HEK293 (cell line): ENCODE measurements around the gene USP16.

Experiments used
- CTCF ChIP-seq: fragments of 450-650 bp; formaldehyde crosslinking; IDR thresholded peaks from 2 replicates; pipeline ENCODE4 v1.5.1; 2016; ENCODE audit warnings: missing biosample characterization, missing genetic modification characterization
- FEZF1 ChIP-seq: fragments of 450-650 bp; formaldehyde crosslinking; IDR thresholded peaks from 2 replicates; pipeline ENCODE4 v1.5.1; 2016; ENCODE audit warnings: missing biosample characterization, missing genetic modification characterization
- GLIS1 ChIP-seq: fragments of 450-650 bp; formaldehyde crosslinking; IDR thresholded peaks from 2 replicates; pipeline ENCODE4 v1.5.1; 2016; ENCODE audit warnings: missing biosample characterization, missing genetic modification characterization
- KLF1 ChIP-seq: fragments of 450-650 bp; formaldehyde crosslinking; IDR thresholded peaks from 2 replicates; pipeline ENCODE4 v1.5.1; 2016; ENCODE audit warnings: missing biosample characterization, missing genetic modification characterization
- KLF7 ChIP-seq: fragments of 450-650 bp; formaldehyde crosslinking; IDR thresholded peaks from 2 replicates; pipeline ENCODE4 v1.5.1; 2016; ENCODE audit warnings: missing biosample characterization, missing genetic modification characterization, borderline replicate concordance
- MYNN ChIP-seq: fragments of 450-650 bp; formaldehyde crosslinking; IDR thresholded peaks from 2 replicates; pipeline ENCODE4 v1.5.1; 2016; ENCODE audit warnings: missing biosample characterization, missing genetic modification characterization, borderline replicate concordance
- PRDM6 ChIP-seq: fragments of 450-650 bp; formaldehyde crosslinking; IDR thresholded peaks from 2 replicates; pipeline ENCODE4 v1.5.1; 2017; ENCODE audit warnings: missing biosample characterization, missing genetic modification characterization
- SETDB1 ChIP-seq: IDR thresholded peaks from one replicate; pipeline ENCODE4 v1.6.1; 2017; ENCODE audit warnings: mild to moderate bottlenecking, low read length, moderate library complexity, mixed read lengths; ENCODE audit not compliant: insufficient read length
- ZNF19 ChIP-seq: fragments of 450-650 bp; formaldehyde crosslinking; IDR thresholded peaks from 2 replicates; pipeline ENCODE4; 2016; ENCODE audit warnings: missing biosample characterization, missing genetic modification characterization, low read depth
- ZNF2 ChIP-seq: fragments of 450-650 bp; formaldehyde crosslinking; IDR thresholded peaks from 2 replicates; pipeline ENCODE4 v1.5.1; 2016; ENCODE audit warnings: missing biosample characterization, missing genetic modification characterization
- ZNF24 ChIP-seq: fragments of 450-650 bp; formaldehyde crosslinking; IDR thresholded peaks from 2 replicates; pipeline ENCODE4 v1.5.1; 2016; ENCODE audit warnings: missing biosample characterization, missing genetic modification characterization
- ZNF394 ChIP-seq: fragments of 450-650 bp; formaldehyde crosslinking; IDR thresholded peaks from 2 replicates; pipeline ENCODE4 v1.5.1; 2016; ENCODE audit warnings: missing biosample characterization, missing genetic modification characterization, mild to moderate bottlenecking, moderate library complexity, borderline replicate concordance
- ZNF426 ChIP-seq: fragments of 450-650 bp; formaldehyde crosslinking; IDR thresholded peaks from 2 replicates; pipeline ENCODE4 v1.5.1; 2017; ENCODE audit warnings: missing biosample characterization, missing genetic modification characterization, mild to moderate bottlenecking, inconsistent platforms, moderate library complexity
- ZNF530 ChIP-seq: fragments of 450-650 bp; formaldehyde crosslinking; IDR thresholded peaks from 2 replicates; pipeline ENCODE4 v1.5.1; 2016; ENCODE audit warnings: low read depth, missing biosample characterization, missing genetic modification characterization
- ZSCAN16 ChIP-seq: fragments of 450-650 bp; formaldehyde crosslinking; IDR thresholded peaks from 2 replicates; pipeline ENCODE4 v1.5.1; 2016; ENCODE audit warnings: missing biosample characterization, missing genetic modification characterization
- TF ChIP-seq, protein P1 (sequence below): fragments of 450-650 bp; formaldehyde crosslinking; IDR thresholded peaks from 2 replicates; pipeline ENCODE4 v1.5.1; 2016; ENCODE audit warnings: missing biosample characterization, missing genetic modification characterization
- TF ChIP-seq, protein P2 (sequence below): fragments of 450-650 bp; formaldehyde crosslinking; IDR thresholded peaks from 2 replicates; pipeline ENCODE4 v1.5.1; 2016; ENCODE audit warnings: missing biosample characterization, missing genetic modification characterization
- TF ChIP-seq, protein P3 (sequence below): fragments of 450-650 bp; formaldehyde crosslinking; IDR thresholded peaks from 2 replicates; pipeline ENCODE4 v1.5.1; 2016; ENCODE audit warnings: missing biosample characterization, missing genetic modification characterization, borderline replicate concordance
- TF ChIP-seq, protein P4 (sequence below): fragments of 450-650 bp; formaldehyde crosslinking; IDR thresholded peaks from 2 replicates; pipeline ENCODE4 v1.5.1; 2016; ENCODE audit warnings: missing biosample characterization, missing genetic modification characterization, borderline replicate concordance
- TF ChIP-seq, protein P5 (sequence below): fragments of 450-650 bp; formaldehyde crosslinking; IDR thresholded peaks from 2 replicates; pipeline ENCODE4 v1.5.1; 2017; ENCODE audit warnings: missing biosample characterization, missing genetic modification characterization

USP16 gene

DNA sequence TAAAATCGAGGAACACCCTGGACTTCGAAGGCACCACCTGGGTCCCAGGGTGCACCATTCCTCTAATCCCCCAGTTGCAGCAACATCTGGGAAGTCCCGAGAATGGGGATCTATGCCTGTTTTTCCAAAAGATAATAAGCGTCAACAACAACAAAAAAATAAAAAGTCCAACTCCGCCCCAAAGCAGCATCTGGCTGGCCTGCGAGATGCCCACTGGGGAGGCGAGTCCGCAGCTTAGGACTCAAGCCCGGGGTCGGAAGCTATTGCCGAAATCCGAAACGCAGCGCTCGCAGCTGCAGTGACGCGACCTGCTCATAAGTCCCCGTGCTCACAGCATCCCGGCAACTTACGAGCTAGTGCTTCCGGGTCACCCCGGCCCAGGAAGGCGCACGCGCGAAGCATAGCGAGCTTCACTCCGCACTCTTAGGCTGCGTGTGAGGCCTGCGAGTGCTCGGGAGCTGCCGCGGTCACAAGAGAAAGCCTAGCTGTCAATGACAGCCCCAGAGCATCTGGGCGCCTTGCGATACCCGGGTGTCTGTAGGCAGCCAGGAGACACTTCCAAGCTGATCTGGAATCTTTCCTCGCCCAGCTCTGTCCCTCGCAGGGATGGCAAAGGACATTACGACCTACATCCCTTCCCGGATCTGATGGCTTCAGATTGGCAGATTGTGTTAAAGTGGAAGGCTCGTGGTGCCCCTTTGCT, 21.9 kb upstream of the USP16 start (continued):
- TF ChIP-seq CTCF (peak; percentile 14; the same call in 1 of the 2 replicates), FEZF1 (tag by site-specific recombination) (no peak), KLF7 (tag by site-specific recombination) (no peak), PRDM6 (tag by site-specific recombination) (no peak), ZNF2 (peak; percentile 65), ZNF19 (tag by site-specific recombination) (no peak), SETDB1 (no peak), ZNF426 (tag by site-specific recombination) (no peak), ZSCAN16 (tag by site-specific recombination) (no peak), MYNN (tag by site-specific recombination) (no peak), GLIS1 (tag by site-specific recombination) (peak; percentile 57), ZNF530 (tag by site-specific recombination) (no peak), ZNF394 (tag by site-specific recombination) (peak; percentile 64; the same call in 1 of the 2 replicates), KLF1 (tag by site-specific recombination) (no peak), ZNF24 (tag by site-specific recombination) (peak; percentile 54; the same call in 1 of the 2 replicates)
- TF ChIP-seq, protein P1, sequence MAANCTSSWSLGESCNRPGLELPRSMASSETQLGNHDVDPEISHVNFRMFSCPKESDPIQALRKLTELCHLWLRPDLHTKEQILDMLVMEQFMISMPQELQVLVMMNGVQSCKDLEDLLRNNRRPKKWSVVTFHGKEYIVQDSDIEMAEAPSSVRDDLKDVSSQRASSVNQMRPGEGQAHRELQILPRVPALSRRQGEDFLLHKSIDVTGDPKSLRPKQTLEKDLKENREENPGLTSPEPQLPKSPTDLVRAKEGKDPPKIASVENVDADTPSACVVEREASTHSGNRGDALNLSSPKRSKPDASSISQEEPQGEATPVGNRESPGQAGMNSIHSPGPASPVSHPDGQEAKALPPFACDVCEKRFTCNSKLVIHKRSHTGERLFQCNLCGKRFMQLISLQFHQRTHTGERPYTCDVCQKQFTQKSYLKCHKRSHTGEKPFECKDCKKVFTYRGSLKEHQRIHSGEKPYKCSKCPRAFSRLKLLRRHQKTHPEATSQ: peak; percentile 62; the same call in 1 of the 2 replicates
- TF ChIP-seq, protein P2, sequence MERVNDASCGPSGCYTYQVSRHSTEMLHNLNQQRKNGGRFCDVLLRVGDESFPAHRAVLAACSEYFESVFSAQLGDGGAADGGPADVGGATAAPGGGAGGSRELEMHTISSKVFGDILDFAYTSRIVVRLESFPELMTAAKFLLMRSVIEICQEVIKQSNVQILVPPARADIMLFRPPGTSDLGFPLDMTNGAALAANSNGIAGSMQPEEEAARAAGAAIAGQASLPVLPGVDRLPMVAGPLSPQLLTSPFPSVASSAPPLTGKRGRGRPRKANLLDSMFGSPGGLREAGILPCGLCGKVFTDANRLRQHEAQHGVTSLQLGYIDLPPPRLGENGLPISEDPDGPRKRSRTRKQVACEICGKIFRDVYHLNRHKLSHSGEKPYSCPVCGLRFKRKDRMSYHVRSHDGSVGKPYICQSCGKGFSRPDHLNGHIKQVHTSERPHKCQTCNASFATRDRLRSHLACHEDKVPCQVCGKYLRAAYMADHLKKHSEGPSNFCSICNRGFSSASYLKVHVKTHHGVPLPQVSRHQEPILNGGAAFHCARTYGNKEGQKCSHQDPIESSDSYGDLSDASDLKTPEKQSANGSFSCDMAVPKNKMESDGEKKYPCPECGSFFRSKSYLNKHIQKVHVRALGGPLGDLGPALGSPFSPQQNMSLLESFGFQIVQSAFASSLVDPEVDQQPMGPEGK (tag by site-specific recombination): peak; percentile 40
- TF ChIP-seq, protein P3, sequence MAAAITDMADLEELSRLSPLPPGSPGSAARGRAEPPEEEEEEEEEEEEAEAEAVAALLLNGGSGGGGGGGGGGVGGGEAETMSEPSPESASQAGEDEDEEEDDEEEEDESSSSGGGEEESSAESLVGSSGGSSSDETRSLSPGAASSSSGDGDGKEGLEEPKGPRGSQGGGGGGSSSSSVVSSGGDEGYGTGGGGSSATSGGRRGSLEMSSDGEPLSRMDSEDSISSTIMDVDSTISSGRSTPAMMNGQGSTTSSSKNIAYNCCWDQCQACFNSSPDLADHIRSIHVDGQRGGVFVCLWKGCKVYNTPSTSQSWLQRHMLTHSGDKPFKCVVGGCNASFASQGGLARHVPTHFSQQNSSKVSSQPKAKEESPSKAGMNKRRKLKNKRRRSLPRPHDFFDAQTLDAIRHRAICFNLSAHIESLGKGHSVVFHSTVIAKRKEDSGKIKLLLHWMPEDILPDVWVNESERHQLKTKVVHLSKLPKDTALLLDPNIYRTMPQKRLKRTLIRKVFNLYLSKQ: no peak
- TF ChIP-seq, protein P4, sequence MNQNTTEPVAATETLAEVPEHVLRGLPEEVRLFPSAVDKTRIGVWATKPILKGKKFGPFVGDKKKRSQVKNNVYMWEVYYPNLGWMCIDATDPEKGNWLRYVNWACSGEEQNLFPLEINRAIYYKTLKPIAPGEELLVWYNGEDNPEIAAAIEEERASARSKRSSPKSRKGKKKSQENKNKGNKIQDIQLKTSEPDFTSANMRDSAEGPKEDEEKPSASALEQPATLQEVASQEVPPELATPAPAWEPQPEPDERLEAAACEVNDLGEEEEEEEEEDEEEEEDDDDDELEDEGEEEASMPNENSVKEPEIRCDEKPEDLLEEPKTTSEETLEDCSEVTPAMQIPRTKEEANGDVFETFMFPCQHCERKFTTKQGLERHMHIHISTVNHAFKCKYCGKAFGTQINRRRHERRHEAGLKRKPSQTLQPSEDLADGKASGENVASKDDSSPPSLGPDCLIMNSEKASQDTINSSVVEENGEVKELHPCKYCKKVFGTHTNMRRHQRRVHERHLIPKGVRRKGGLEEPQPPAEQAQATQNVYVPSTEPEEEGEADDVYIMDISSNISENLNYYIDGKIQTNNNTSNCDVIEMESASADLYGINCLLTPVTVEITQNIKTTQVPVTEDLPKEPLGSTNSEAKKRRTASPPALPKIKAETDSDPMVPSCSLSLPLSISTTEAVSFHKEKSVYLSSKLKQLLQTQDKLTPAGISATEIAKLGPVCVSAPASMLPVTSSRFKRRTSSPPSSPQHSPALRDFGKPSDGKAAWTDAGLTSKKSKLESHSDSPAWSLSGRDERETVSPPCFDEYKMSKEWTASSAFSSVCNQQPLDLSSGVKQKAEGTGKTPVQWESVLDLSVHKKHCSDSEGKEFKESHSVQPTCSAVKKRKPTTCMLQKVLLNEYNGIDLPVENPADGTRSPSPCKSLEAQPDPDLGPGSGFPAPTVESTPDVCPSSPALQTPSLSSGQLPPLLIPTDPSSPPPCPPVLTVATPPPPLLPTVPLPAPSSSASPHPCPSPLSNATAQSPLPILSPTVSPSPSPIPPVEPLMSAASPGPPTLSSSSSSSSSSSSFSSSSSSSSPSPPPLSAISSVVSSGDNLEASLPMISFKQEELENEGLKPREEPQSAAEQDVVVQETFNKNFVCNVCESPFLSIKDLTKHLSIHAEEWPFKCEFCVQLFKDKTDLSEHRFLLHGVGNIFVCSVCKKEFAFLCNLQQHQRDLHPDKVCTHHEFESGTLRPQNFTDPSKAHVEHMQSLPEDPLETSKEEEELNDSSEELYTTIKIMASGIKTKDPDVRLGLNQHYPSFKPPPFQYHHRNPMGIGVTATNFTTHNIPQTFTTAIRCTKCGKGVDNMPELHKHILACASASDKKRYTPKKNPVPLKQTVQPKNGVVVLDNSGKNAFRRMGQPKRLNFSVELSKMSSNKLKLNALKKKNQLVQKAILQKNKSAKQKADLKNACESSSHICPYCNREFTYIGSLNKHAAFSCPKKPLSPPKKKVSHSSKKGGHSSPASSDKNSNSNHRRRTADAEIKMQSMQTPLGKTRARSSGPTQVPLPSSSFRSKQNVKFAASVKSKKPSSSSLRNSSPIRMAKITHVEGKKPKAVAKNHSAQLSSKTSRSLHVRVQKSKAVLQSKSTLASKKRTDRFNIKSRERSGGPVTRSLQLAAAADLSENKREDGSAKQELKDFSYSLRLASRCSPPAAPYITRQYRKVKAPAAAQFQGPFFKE (tag by site-specific recombination): no peak
- TF ChIP-seq, protein P5, sequence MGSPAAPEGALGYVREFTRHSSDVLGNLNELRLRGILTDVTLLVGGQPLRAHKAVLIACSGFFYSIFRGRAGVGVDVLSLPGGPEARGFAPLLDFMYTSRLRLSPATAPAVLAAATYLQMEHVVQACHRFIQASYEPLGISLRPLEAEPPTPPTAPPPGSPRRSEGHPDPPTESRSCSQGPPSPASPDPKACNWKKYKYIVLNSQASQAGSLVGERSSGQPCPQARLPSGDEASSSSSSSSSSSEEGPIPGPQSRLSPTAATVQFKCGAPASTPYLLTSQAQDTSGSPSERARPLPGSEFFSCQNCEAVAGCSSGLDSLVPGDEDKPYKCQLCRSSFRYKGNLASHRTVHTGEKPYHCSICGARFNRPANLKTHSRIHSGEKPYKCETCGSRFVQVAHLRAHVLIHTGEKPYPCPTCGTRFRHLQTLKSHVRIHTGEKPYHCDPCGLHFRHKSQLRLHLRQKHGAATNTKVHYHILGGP (tag by site-specific recombination): no peak
